Liver (tissue), 9 donors: ENCODE results near the gene PIK3R3. TPM values are rescaled to one million over a fixed set of nuclear protein-coding genes. Genes with fewer than 3 reads are reported as not detected.

ENCODE experiments used
- DNase-seq: peaks from one replicate; pipeline ENCODE4 v3.0.0-alpha.2; 2017; ENCODE audit warnings: low spot score
- H3K27ac ChIP-seq, 2 donors: one replicate each; pipeline ENCODE4 v1.7.0; 2013; ENCODE audit warnings: inconsistent platforms in 2 of 2, low read length in 2 of 2, control low read depth in 1 of 2, low read depth in 1 of 2, mild to moderate bottlenecking in 1 of 2
- H3K27me3 ChIP-seq, 4 donors: one replicate each; pipeline versions ENCODE4 v1.6.1 to v1.7.0; 2013; ENCODE audit warnings: low read length in 3 of 4, inconsistent platforms in 1 of 4, mild to moderate bottlenecking in 1 of 4, moderate library complexity in 1 of 4; ENCODE audit not compliant: control insufficient read depth in 4 of 4, insufficient read depth in 4 of 4
- H3K36me3 ChIP-seq, 4 donors: one replicate each; pipeline versions ENCODE4 v1.6.1 to v1.7.0; 2013; ENCODE audit warnings: low read length in 3 of 4, mild to moderate bottlenecking in 3 of 4, low read depth in 1 of 4, moderate library complexity in 1 of 4; ENCODE audit not compliant: control insufficient read depth in 4 of 4, insufficient read depth in 3 of 4
- H3K4me1 ChIP-seq, 4 donors: one replicate each; pipeline versions ENCODE4 v1.6.1 to v1.7.0; 2013; ENCODE audit warnings: low read length in 3 of 4, mild to moderate bottlenecking in 3 of 4, moderate library complexity in 1 of 4; ENCODE audit not compliant: control insufficient read depth in 4 of 4, insufficient read depth in 4 of 4
- H3K4me3 ChIP-seq, 3 donors: one replicate each; pipeline versions ENCODE4 v1.6.1 to v1.7.0; 2013; ENCODE audit warnings: low read length in 3 of 3, control low read depth in 1 of 3, low read depth in 1 of 3, mild to moderate bottlenecking in 1 of 3
- H3K9ac ChIP-seq, 2 donors: one replicate each; pipeline ENCODE4 v1.7.0; 2013; ENCODE audit warnings: low read length in 2 of 2, mild to moderate bottlenecking in 2 of 2, moderate library complexity in 2 of 2, control low read depth in 1 of 2, low read depth in 1 of 2
- H3K9me3 ChIP-seq, 4 donors: one replicate each; pipeline versions ENCODE4 v1.6.1 to v1.7.0; 2013; ENCODE audit warnings: low read length in 3 of 4; ENCODE audit not compliant: control insufficient read depth in 4 of 4
- ATF3 ChIP-seq: IDR thresholded peaks from 2 replicates; pipeline ENCODE4 v1.6.1; 2016; ENCODE audit warnings: antibody characterized with exemption
- CTCF ChIP-seq: fragments of 150-350 bp; IDR thresholded peaks from 2 replicates; pipeline ENCODE4 v1.5.1; 2017; ENCODE audit warnings: improper control_type of control experiment, low read depth, low read length; ENCODE audit not compliant: missing input control
- EGR1 ChIP-seq, 2 donors: IDR thresholded peaks; 2 replicates each; pipeline ENCODE4 v1.6.1; 2016 to 2018; ENCODE audit warnings: antibody characterized with exemption in 2 of 2, low read depth in 2 of 2
- FOXA1 ChIP-seq: IDR thresholded peaks from 2 replicates; pipeline ENCODE4 v1.6.1; 2016; ENCODE audit warnings: antibody characterized with exemption
- HNF4G ChIP-seq: IDR thresholded peaks from 2 replicates; pipeline ENCODE4 v1.6.1; 2016; ENCODE audit warnings: antibody characterized with exemption
- JUND ChIP-seq, 2 donors: IDR thresholded peaks; 2 replicates each; pipeline ENCODE4 v1.6.1; 2016; ENCODE audit warnings: antibody characterized with exemption in 2 of 2
- RAD21 ChIP-seq, 2 donors: IDR thresholded peaks; 2 replicates each; pipeline ENCODE4 v1.6.1; 2016; ENCODE audit warnings: antibody characterized with exemption in 2 of 2, mild to moderate bottlenecking in 2 of 2
- TAF1 ChIP-seq: conservative IDR thresholded peaks from 2 replicates; pipeline ENCODE4 v1.6.1; 2016; ENCODE audit warnings: antibody characterized with exemption, mild to moderate bottlenecking
- YY1 ChIP-seq: IDR thresholded peaks from 2 replicates; pipeline ENCODE4 v1.6.1; 2016; ENCODE audit warnings: antibody characterized with exemption, mild to moderate bottlenecking
- ZBTB33 ChIP-seq: IDR thresholded peaks from 2 replicates; pipeline ENCODE4 v1.6.1; 2016; ENCODE audit warnings: antibody characterized with exemption
- WGBS: extraction: QIAGEN DNeasy Blood & Tissue Kit; methylation state at CpG from one replicate; pipeline ENCODE4 v1.1.7; 2013; 5-methylcytosine and 5-hydroxymethylcytosine counted together
- polyA plus RNA-seq, 2 donors: library from polyadenylated mRNA; stranded (reverse) in 1 of 2; unstranded in 1 of 2; fragments of 200-250 nt in 1 of 2; fragments of >200 nt in 1 of 2; fragmentation: Nextera tagmentation in 1 of 2; extraction: Ambion mirVana in 1 of 2; gene quantifications; one replicate each; pipeline versions ENCODE4 v1.2.1 to v1.2.3, GENCODE V29; 2013 to 2015
- total RNA-seq, 2 donors: library from RNA; depleted of rRNA; stranded (reverse); fragments of >200 nt; gene quantifications; one replicate each; pipeline ENCODE4 v1.2.3, GENCODE V29; 2014
- donor health status: healthy.
- donor health status: healthy.
- donor health status: healthy.
- donor health status: healthy.
- donor health status: healthy.

Gene PIK3R3
- total and polyA plus RNA-seq, 4 donors: 1.5 to 4.6 (median 2.7) TPM

- Histone ChIP-seq H3K36me3 (no peaks in the 10 kb centered on the region), H3K27me3 (no peaks in the 10 kb centered on the region), H3K9ac (no peak overlapping the region), H3K9me3 (no peaks in the 10 kb centered on the region), H3K4me1 (peaks cover 4 to 33% (median 18%) of the 10 kb centered on the region in 4 donors), H3K4me3 (no peak overlapping the region), H3K27ac (no peak overlapping the region)
- TF ChIP-seq TAF1 (no peak), HNF4G (no peak), CTCF (no peak), RAD21 (IDR thresholded peaks at IDR 0.05) (no peak), EGR1 (IDR thresholded peaks at IDR 0.05; ENCODE audit: low read depth in 2 of 2) (no peak), JUND (IDR thresholded peaks at IDR 0.05) (no peak), ZBTB33 (no peak), FOXA1 (no peak), YY1 (no peak)
- no peak for DNase-seq
- WGBS: 57% methylated on average over 10 of the region's 10 CpGs
These were observed 49.2 kb upstream of the PIK3R3 start for GRCh38 chr1:46181343-46182260.

- H3K27me3 ChIP-seq: no peaks in the 10 kb centered on the region
- no peaks in the 10 kb centered on the region for H3K9me3 ChIP-seq
- peaks cover 2 to 28% (median 18%) of the 10 kb centered on the region in 4 donors for H3K4me1 ChIP-seq
- no peak for DNase-seq
- H3K36me3 ChIP-seq: no peaks in the 10 kb centered on the region
- H3K9ac ChIP-seq: no peak overlapping the region
- H3K4me3 ChIP-seq: no peak overlapping the region
- TF ChIP-seq JUND (IDR thresholded peaks at IDR 0.05) (no peak), RAD21 (IDR thresholded peaks at IDR 0.05) (peak; percentile 9 to 50), ATF3 (no peak), CTCF (no peak), FOXA1 (no peak)
- WGBS: 58% methylated on average over 12 of the region's 12 CpGs
- H3K27ac ChIP-seq: no peak overlapping the region
These were observed 47.7 kb upstream of the PIK3R3 start for GRCh38 chr1:46180082-46180616.
